ENCODE results near the gene LSM5.
"Not testable (repeated sequence)": the region's sequence is repeated elsewhere in the genome, so short reads cannot be mapped to it uniquely, and the experiment has no call there.

LSM5 gene

GRCh38 chr7:32507414-32507813 lies 17.2 kb upstream of the LSM5 start:
- H3K4me3 ChIP-seq (ENCODE audit: low read depth, low read length): no peak overlapping the region
- DNase-seq (ENCODE audit: low read depth): no peak

GRCh38 chr7:32506266-32507054 lies 16.3 kb upstream of the LSM5 start:
- H3K4me3 ChIP-seq (ENCODE audit: low read depth, low read length): no peak overlapping the region
- DNase-seq (ENCODE audit: low read depth): peak; percentile 76

GRCh38 chr7:32502728-32503127 lies 12.5 kb upstream of the LSM5 start:
- DNase-seq (ENCODE audit: low read depth): no peak

DNA sequence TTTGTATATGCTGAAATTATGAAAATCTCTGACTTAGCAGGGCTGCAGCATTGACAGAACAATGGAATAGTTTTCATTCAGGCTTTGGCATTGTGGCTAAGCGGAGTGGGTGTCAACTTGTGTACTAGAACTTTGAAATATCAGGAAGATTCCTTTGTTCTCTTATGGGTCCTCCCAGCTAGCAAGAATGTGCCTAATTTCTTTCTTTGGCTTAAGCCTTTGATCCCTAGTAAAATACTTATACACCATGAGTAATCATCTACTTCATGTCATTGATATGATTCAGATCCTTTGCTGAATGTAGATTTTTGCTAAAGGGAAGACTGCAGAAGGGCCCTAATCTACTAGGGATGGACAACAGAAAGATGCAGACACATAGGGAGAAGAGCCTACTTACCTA lies 11.3 kb upstream of the LSM5 start:
- H3K4me3 ChIP-seq (ENCODE audit: low read depth, low read length): no peak overlapping the region
- DNase-seq (ENCODE audit: low read depth): peak; percentile 22

More at GRCh38 chr7:32502728-32503127, 12.5 kb upstream of the LSM5 start:
- no peak overlapping the region for H3K4me3 ChIP-seq (ENCODE audit: low read depth, low read length)

DNA sequence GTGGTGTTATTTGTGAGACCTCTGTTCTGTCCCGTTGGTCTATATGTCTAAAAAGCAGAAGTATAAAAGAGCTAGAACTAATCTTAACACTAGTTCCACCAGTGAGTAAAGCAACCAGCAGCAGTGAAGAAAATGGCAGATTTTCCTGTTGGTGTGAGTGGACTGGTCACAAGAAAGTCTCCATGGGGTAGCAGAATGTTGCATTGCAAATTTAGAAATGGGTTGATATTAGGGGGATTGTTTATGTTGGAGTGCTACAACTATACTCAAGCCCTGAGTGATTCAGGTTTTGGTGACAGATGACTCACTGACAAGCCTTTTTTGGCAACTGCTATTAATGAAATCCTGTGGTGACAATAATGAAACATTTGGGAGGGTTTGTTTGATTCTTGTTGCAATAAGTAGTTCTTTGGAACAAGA lies 10.8 kb upstream of the LSM5 start:
- H3K4me3 ChIP-seq (ENCODE audit: low read depth, low read length): no peak overlapping the region
- peak; percentile 64 for DNase-seq (ENCODE audit: low read depth)

DNA sequence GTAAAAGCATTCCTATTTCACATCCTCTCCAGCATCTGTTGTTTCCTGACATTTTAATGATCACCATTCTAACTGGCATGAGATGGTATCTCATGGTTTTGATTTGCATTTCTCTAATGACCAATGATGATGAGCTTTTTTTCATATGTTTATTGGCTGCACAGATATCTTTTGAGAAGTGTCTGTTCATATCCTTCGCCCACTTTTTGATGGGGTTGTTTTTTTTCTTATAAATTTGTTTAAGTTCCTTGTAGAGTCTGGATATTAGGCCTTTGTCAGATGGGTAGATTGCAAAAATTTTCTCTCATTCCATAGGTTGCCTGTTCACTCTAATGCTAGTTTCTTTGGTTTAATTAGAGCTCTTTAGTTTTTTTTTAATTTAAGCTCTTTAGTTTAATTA lies 10.0 kb upstream of the LSM5 start:
- H3K4me3 ChIP-seq (ENCODE audit: low read depth, low read length); DNase-seq (ENCODE audit: low read depth): not testable (repeated sequence)

GRCh38 chr7:32499755-32500154 lies 9.6 kb upstream of the LSM5 start:
- DNase-seq (ENCODE audit: low read depth); H3K4me3 ChIP-seq (ENCODE audit: low read depth, low read length): not testable (repeated sequence)

- H3K4me3 ChIP-seq (ENCODE audit: low read depth, low read length): peak overlapping the region; percentile 87
- DNase-seq (ENCODE audit: low read depth): no peak
These were observed 6.1 kb upstream of the LSM5 start for GRCh38 chr7:32496052-32496813.

- H3K4me3 ChIP-seq (ENCODE audit: low read depth, low read length): peak within 1 kb of the TSS; percentile 87
- peak; percentile 87 for DNase-seq (ENCODE audit: low read depth)
These were observed 5.3 kb upstream of the LSM5 start, which contains the start of gene AVL9 for GRCh38 chr7:32495298-32496051. Gene AVL9, plus strand, starts transcription at chr7:32495489. Its CDS starts 221 bp downstream, at chr7:32495710.

- no peak for DNase-seq (ENCODE audit: low read depth)
- H3K4me3 ChIP-seq (ENCODE audit: low read depth, low read length): peak overlapping the region; percentile 87
These were observed 4.7 kb upstream of the LSM5 start for GRCh38 chr7:32494946-32495297.

- DNase-seq (ENCODE audit: low read depth): no peak
- peak overlapping the region; percentile 90 for H3K4me3 ChIP-seq (ENCODE audit: low read depth, low read length)
These were observed 423 bp downstream of the LSM5 start for GRCh38 chr7:32489788-32490126.

- no peak for DNase-seq (ENCODE audit: low read depth)
- H3K4me3 ChIP-seq (ENCODE audit: low read depth, low read length): no peak overlapping the region
These were observed 8.3 kb downstream of the LSM5 start for GRCh38 chr7:32481921-32482320.

- H3K4me3 ChIP-seq (ENCODE audit: low read depth, low read length): no peak overlapping the region
- no peak for DNase-seq (ENCODE audit: low read depth)
These were observed 9.0 kb downstream of the LSM5 start for GRCh38 chr7:32481176-32481575.

DNA sequence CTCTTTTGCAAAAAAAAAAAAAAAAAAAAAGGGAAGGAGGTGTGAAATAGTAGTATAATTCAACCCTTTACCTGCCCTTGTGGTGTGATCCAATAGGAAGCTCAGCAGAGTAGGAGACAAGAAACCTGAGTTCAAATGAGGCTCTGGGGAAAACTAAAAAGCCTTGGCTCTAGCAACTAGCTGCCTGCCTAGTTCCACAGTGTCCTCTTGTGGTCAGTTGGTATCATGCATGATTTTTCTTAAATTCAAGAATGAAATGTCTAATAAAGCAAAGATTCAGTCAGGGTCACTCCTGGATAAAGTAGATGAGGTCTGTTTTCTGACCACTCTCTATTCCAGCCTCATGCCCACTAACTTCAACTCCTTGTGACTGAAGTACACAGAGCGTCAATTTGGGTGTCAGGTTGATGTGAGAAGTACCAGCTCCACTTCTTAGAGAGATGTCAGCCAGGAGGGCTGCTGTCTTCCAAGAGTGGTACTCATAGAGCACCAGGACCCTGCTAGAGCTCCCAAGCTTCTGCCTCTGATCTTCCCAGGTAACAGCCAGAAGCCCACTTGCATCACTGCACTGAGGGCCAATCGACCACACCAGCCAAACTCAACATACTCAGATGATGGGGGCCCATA lies 10.5 kb downstream of the LSM5 start:
- DNase-seq (ENCODE audit: low read depth): peak; percentile 15

GRCh38 chr7:32477649-32477980 lies 12.6 kb downstream of the LSM5 start:
- no peak overlapping the region for H3K4me3 ChIP-seq (ENCODE audit: low read depth, low read length)
- DNase-seq (ENCODE audit: low read depth): no peak

More for the DNA sequence above, 10.5 kb downstream of the LSM5 start:
- H3K4me3 ChIP-seq (ENCODE audit: low read depth, low read length): no peak overlapping the region

DNA sequence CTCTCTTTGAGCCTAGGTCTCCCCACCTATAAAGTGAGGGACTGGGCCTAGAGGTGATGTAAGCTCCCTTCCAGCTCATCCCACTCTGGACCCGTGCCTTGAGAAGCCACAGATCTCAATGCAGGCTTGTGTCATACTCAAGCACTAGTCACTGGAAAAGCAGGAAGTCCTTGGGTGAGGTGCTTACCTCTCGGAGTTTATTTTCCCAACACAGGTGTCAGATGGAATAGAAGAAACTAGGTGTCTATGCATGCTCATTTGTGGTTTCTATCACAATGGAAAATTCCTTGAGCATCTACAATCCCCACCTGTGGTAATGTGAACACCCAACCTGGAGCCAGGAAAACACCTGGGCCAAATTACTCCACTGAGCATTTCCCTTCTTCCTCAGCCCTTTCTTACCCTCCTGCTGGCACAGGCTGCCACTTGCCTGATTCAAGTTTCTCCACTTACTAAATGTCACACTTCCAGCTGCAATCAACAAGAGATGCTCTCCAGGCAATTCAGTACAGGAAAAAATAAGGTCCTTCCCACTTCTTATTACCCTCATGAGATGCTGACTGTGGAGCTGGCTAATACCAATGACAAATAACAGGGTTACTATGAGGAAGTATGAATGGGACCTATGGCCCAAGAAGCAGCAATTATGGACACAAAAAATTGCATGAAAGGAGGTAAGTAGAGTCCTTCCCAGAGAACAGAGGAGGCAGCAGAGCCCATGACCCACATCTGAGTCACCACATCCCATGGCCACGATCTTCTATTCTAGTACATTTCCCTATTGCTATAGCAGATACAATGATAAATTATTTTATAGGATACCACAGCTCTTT lies 13.1 kb downstream of the LSM5 start:
- no peak for DNase-seq (ENCODE audit: low read depth)
- H3K4me3 ChIP-seq (ENCODE audit: low read depth, low read length): no peak overlapping the region

DNA sequence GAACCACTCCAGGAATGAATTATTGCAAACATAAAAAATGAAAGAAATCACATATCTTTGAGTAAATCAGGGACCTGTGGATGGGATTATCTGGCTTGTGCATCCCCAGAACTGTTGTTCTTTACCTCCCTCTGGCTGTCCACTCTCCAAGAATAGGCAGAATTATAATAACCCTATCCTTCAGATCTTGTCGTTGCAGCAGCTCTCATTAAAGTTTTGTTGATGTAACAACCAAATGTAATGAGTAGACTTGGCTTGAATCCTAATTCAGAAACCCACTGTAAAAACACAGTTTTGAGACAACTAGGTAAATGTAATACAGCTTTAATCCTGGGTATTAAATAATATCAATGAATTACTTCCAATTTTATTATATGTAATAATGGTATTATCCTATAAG lies 16.2 kb downstream of the LSM5 start:
- no peak overlapping the region for H3K4me3 ChIP-seq (ENCODE audit: low read depth, low read length)
- DNase-seq (ENCODE audit: low read depth): no peak

GRCh38 chr7:32472015-32472414 lies 18.2 kb downstream of the LSM5 start:
- no peak overlapping the region for H3K4me3 ChIP-seq (ENCODE audit: low read depth, low read length)
- DNase-seq (ENCODE audit: low read depth): no peak

GRCh38 chr7:32470871-32471270 lies 19.3 kb downstream of the LSM5 start:
- no peak overlapping the region for H3K4me3 ChIP-seq (ENCODE audit: low read depth, low read length)
- DNase-seq (ENCODE audit: low read depth): no peak

All from skeletal muscle cell (primary cell).